NCI-H1694 treated with DMSO at 0.1 percent for 48 hours (cell line): Measurements from ENCODE around the gene ENGASE.
A peak's percentile ranks its signal among the peaks of the same experiment; 100 is the strongest.

Source experiments
- DNase-seq: peaks from one replicate; lab custom pipeline; 2025; lab: John Stamatoyannopoulos, UW

The ENGASE gene

DNA sequence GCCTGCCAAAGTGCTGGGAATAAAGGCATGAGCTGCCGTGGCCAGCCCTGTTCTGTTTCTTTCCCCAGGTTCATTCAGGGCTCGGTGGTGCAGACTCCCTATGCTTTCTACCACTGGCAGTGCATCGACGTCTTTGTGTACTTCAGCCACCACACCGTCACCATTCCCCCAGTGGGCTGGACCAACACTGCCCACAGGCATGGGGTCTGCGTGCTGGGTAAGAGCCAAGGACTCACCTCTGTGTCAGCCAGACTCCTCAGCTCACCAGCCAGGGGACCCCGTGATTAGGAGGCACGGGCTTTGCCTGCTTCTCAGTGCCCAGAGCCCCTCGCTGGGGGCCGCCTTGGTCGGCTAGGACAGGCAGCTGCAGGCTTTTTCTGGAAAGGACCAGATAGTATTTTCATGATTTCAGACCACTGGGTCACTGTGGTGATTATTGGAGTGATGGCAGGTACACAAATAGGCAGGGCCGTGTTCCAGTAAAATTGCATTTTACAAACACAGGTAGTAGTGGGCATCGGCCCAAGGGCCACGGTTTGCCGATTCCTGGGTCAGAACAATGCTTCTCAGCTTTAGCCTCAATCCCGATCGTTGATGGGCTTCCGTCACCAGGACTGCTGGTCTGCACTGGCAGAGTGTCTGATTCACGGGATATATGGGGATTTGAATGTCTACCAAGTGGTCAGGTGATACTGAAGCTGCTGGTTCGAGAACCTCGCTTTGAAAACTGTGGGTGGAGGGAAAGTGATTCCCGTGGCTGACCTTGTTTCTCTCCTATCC, 5.0 kb downstream of the ENGASE start:
- no peak for DNase-seq

DNA sequence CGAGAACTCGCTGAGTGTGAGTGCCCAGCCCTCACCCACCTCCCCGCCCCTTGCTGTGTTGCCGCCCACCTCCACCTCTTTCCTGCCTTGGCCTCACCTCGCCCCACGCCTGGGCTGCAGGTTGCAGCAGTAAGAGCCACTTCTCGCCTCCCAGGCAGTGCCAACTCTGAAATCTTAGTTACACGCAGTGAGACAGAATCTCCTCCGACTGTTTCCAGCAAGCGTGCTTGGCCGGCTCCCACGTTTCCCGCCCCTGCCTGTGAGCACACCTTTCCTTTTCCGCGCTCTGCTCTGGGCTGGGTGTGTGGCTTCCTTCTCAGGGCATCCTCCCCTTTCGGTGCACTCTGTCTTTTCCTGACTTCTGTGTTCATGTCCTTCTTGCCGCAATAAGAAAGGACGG, 5.7 kb downstream of the ENGASE start:
- DNase-seq: no peak

DNA sequence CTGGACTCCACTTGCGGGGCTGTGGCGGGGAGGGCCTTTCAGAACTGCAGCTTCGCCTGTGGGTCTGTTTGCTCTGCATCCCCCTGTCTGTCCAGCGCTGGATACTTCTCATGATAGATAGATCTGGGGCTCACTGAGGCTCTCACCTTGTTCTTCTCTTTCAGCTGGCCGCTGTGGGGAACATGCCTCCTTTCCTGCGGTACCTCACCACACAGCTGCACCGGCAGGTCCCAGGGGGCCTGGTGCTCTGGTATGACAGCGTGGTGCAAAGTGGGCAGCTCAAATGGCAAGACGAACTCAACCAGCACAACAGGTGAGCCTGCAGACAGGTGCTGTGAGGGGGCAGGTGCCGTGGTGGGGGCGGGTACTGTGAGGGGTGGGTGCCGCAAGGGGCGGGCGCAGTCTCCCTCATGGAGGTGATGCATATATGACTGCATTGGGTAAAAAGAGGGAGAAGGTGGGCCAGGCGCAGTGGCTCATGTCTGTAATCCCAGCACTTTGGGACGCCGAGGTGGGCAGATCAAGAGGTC, 6.2 kb downstream of the ENGASE start:
- DNase-seq: no peak

DNA sequence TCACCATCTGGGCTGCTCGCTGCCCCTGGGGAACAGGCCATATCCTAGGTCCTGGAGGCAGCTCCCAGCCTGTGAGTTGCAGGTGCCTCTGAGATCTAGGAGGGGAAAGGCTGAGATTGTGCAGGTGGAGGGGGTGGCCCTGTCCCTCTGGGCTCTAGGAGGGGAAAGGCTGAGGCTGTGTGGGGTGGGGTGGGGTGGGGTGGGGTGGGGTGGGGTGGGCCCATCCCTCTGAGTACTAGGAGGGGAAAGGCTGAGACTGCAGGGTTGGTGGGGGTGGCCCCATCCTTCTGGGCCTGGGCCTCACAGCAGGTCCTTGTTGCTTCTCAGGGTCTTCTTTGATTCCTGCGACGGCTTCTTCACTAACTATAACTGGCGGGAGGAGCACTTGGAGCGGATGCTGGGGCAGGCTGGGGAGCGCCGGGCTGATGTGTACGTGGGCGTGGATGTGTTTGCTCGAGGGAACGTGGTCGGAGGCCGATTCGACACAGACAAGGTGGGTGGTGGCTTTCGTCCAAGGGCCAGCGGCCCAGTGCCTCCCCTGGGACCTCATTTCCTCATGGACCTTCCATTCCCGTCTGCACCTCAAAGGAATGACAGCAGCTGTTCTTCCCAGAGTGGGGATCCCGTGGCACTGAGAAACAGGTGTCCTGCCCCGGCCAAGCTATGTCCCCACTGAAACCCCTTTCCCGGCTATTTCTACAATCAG, 7.1 kb downstream of the ENGASE start:
- no peak for DNase-seq

DNA sequence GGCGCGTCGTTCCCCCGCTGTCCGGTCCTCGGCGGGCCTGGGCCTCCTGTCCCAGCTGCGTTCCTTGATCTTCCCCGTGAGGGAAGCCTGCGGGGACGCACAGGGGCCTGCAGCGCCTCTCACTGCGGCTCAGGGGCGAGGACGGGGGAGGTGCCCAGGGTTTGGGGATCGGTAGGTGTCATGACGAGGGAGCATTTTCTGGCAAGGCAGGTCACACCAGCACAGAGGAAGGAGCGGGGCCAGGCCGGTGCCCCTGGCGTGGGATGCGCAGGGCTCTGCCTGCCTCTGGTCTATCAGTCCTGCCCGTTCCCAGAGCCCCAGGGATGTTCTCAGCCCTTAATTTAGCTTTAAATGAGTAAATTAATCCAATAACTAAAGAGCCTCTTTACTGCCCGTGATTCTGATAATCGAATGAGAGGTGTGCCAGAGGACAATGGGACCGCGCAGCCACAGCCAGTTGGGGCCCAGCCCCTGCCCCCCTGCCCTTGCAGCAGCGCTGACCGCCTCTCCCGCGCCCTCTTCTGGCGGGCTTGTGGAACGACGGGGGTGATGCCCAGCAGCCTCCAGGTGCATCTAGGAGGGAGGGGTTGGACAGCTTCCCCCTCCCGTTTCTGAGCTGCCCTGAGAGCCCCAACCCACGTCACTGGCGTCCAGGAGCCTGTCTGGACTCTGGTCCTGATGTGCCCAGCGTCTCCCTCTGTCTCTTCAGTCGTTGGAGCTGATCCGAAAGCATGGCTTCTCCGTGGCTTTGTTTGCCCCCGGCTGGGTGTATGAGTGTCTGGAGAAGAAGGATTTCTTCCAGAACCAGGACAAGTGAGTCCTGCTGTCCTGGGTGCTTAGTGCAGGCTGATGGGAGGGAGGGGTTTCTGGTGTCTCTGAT, 7.9 kb downstream of the ENGASE start:
- DNase-seq: peak; percentile 14

DNA sequence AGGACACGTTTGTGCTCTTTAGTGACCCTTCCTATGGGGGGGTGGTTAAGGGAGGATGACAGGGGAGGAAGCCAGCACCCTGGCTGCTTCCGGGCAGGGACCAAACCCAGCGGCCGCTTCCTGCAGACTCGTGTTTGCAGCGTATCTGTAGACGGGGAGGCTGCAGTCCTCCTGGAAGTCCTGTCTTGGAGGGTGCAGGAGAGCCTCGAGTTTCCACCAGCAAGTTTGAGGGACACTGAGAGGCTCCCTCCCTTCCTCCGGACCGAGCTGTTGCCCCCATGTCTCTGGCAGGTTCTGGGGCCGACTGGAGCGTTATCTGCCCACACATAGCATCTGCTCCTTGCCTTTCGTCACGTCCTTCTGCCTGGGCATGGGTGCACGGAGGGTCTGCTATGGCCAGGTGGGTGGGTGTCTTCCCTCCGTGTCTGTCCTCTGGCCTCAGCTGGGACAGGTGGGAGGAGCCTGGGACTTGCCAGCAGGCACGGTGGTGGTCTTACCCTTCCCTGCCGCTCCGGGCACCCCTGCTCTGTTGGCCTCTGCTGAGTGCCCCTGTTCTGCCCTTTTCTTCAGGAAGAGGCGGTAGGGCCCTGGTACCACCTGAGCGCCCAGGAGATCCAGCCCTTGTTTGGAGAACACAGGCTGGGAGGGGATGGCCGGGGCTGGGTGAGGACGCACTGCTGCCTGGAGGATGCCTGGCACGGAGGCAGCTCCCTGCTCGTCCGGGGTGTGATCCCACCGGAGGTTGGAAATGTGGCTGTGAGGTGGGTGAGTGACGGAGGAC, 8.8 kb downstream of the ENGASE start:
- DNase-seq: no peak

DNA sequence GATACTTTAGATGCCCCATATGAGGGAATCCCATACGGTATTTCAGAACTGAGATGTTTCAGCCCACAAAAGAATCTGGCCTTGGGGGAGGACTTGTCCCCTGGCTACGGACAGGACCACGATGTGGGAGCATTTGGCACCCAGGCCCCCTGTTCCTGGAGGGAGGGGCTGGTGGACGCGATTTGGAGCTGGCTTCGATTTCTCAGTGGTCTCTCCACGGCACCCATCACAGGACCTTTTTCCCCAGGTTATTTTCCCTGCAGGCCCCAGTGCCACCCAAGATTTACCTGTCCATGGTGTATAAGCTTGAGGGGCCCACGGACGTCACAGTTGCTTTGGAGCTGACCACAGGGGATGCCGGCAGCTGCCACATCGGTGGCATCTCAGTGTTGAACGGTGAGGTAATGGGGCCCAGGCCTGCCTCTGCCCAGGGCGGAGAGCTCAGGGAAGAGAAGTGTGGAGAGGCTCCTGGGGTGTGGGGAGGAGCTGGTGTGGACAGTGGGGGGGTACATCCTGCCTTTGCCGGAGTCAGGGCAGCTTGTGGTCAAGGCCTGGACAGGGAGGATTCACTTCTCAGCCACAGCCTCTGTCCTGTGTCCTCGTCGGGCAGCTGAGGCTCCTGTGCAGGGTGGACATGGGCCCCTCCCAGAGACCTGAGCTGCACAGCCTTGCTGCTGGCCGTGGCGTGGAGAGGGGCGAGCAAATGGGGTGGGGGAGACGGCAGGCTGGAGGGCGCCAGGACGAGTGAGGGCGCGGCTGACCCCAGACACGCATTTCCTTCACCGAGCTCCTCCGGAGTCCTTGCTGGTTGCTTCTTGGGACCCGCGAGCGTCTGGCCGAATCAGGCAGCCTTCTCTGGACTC, 9.9 kb downstream of the ENGASE start:
- no peak for DNase-seq

DNA sequence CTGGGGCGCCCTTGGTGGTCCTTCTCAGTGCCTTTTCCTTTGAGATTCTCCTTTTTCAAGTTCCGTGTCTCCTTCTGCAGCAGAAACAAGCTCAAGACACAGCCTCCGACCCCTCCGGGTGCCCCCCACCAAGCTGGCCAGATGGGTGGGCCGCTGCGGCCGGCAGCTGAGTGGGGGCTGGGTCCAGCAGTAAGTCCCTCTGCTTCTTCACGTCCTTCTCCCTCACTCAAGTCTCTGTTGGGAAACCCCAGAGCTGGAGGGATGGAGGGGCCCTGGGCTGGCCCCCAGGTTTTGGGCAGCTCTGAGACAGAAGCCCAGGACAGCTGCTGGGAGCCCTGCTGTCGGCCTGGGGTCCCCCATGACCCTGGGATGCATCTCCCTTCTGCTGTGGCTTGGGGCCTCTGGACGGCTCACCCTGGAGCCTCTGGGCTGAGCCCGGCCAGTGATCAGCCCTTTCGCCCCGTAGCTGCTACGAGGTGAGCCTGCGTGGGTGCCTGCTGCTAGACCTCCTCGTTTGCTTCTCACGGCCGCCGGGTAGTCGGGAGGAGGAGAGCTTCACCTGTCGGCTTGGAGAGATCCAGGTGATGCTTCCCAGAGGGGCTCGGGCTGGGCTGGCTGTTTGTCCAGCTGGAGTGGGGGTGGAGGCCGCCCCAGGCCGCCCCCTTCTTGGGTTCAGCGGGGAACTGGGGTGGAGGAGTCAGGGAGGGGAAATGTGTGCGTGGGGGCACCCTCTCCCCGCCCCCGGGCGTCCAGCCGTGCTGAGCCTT, 10.7 kb downstream of the ENGASE start:
- no peak for DNase-seq

DNA sequence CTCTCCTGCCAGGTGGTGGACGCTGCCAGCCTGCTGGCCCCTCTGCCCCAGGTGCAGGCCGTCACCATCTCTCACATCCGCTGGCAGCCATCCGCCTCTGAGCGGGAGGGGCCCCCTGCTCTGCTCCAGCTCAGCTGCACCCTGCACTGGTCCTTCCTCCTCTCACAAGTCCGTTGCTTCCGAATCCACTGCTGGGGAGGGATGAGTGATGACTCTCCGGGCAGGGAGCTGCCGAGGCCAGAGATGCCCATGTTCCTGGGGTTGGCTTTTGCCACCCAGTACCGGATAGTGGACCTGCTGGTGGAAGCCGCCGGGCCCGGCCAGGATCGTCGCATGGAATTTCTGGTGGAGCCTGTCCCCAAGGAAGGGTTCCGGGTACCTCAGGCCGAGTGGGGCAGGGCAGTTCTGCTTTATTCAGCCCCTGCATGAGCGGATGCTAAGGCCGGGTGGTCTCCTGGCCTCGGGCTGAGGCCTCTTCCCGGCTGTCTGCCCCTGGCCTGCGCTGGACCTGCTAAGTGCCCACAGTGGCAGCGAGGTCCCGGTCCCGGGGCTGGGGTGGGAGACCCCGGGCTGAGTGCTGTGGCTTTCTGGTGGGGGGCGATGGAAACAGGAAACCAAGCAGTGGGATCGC, 11.4 kb downstream of the ENGASE start:
- no peak for DNase-seq

DNA sequence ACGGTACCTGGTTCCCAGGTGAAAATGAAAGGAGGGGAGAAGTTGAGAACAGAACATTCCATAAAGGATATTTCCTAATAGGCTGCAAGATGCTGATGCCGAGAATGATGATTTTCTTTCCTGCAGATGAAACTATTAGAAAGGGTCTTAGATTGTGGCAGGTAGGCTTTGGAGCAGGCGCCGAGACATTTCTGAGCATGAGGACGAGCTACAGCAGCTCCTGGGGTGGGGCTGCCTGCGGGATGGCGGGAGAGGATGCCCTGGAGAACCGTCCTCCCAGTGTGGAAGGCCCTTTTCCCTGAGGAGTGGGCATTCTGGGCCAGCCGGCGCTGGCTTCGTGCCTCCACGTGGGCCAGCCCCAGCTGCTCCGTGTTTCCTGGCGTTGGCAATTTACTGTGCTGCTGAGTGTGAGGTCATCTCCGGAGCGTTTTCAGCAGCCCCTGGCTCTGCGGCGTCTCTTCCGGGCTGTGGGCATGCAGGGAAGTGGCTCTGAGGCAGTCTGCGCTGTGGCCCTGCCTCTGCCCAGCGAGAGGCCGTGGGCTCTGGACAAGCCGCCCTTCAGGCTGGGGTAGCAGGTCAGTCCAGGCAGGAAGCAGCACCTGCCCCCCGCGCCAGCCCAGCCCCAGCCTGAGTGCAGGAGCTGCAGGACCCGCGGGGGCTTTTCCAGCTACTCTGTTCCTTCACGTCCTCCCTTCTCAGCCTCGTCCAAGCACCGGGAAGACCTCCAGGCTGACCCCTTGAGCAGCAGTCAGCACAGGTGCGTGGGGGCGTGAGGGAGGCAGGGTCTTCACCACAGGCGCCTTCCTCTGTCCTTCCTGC, 12.2 kb downstream of the ENGASE start:
- DNase-seq: no peak

DNA sequence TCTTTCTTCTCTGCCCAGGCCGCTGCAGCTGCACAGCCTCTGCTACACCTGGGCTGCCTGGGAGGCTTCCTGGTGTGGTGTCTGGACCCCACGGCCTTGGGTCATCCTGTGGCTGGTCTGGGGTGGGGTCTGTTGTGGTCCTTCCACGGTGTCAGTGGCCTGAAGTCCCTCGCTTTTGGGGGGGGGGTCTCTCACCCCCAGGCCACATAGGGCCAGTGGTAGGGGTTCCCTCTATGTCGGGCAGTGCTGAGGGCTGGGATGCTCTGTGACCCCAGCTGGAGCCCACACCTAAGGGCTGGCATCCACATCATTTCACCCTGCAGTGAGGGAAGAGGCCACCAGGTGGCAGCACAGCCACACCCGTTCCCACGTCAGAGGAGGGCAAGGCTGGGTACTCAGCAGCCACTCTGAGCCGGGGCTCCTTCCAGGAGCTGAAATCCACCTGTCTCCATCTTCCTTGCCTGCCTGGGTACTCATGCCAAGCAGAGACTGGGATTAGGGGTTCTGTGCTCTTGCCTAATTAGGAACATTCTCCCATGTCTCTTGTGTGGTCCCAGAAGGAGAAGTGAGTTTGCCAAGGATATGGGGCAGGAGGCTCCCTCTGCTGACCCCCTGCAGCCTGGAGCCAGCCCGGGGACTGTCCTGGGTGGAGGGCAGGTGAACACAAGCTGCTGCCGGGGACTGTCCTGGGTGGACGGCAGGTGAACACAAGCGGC, 13.0 kb downstream of the ENGASE start:
- DNase-seq: peak; percentile 70

DNA sequence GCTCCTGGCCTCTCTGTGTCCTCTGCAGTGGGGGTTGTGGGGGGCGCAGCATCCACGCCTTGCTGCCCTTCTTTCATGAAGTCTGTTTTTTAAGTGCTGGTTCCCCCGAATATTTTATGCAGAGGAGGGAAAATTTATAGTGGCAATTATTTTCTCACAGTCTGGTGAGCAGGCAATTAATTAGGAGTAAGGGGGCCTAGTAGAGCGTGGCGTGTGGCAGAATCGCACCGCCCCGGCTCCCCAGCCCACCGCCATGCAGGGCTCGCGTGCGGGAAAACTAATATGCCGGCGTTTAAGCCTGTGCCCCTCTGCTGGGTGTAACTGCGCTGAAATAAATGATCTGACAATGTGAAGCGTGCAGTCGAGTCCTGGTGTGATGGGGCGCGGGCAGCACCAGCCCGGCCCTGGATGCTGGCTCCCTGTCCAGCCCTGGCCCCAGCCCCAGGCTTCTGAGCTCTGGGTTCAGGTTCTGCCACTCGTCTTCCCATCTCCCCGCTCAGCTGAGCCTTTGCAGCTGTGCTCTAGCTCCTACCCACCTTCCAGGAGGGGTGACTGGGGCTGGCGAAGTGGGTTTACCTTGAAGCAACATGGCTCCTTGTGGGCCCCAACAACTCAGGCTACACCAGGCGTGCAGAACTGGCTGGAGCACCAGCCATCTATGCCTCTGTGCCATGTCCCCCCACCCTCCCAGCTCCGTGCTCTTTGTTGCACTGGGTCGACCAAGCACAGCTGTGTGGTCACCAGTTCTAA, 13.8 kb downstream of the ENGASE start:
- peak; percentile 68 for DNase-seq

DNA sequence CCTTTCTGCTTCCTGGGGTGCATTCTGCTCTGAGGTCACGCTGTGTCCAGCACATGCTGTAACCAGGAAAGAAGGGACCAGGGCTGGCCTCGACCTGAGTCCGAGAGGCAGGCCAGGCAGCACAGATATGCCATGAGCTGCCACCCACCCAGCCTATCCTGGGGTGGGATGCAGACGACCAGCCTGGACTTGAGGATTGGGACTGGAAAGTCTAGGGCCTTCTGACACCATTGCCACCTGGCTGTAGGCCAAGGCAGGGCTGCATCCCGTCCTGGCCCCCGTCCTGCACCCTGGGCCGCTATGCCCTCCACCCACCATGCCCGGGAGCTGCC, 14.3 kb downstream of the ENGASE start:
- no peak for DNase-seq

DNA sequence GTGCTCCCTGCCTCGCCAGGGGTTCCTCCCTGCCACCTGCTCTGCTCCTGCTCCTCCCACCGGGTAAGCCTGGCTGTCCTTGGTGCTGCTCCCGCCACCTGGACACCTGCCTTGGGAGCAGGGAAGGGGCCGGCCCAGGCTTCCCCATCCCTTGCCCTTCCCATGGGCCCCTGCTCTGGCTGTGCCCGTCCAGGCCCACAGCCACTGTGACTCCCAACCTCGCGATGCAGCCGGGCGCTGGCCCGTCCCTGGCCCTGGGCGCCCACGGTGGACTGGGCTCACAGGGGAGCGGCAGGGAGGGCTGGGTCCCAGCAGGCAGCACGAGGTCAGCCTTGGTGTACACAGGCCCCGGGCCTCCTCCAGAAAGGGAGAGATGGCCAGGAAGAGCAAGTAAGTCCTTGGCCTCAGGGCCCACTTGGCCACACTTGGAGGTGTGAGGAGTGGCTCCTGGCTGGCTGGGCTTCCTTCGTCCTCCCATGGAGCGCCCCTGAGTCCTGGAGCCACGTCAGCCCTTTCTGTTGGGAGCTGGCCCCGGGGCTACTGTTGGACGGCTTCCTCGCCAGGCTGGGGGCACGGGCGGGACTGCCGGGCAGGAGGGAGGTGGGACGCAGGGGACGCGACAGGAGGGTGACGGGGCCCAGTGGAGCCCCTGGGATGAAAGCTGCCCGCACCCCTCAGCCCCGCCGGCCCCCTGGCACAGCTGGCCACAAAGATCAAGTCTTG, 15.3 kb downstream of the ENGASE start:
- DNase-seq: peak; percentile 9

DNA sequence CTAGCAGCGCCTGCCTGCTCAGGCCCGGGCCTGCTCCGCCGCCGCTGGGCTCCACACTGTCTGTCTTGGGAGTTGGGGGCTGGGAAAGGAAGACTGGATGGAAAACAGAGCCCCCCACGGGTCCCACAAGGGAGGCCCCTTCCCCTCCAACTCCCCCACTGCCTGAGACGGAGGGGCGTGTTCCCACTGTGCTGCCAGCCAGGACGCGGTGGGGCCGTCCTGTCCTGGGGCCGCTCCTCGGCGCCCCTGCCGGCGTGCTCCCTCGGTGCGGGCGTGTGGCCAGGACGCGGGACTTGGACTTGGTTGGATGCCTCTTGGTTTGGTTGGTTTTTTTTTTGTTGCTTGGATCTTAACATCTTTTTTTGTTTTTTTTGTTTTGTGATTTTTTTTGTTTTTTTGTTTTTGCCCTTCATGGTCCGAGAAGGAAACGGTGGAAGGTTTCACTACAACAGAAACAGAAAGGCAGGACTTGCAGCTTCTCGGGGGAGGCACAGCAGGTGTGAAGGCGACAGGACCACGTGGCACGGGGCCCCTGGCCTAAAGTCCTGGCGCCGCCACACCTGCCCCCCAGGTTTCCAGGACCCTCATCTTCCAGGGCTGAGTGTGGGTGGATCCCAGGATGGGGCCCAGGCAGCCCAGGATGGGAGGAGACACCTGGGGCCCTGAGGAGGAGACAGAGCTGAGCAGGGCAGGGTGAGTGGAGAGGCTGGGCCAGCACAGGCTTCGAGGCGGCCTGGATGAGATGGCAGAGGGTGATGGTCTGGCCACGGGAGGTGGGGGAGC, 16.0 kb downstream of the ENGASE start:
- no peak for DNase-seq

DNA sequence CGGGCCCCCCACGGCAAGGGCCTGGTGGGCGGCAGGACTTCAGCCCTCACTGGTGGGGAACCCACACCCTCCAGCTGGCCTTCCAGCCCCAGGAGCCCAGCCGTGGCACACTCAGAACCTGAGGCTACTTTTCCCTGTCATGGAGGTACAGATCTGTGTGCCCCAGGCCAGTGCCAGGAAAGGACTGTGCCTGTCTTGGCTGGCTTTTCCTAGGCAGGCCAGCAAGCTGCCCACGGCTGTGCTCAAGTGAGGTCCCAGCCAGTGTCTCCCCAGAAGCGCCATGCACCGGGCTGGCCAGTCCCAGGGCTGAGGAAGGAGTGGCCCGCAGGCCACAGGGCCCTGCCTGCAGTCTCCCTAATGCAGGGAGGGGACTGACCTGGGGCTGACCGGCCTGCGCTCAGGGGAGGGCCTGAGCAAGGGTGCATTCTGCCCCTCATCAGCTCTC, 16.6 kb downstream of the ENGASE start:
- no peak for DNase-seq
